SK-N-SH (cell line): ENCODE results near the gene ALPG. TPM values are rescaled to one million over a fixed set of nuclear protein-coding genes. Genes with fewer than 3 reads are reported as not detected.

Experiments
- CTCF ChIA-PET: fragments of 300-600, 350-600 bp; formaldehyde crosslinking; extraction: SDS; loops from one replicate; lab custom pipeline; 2021; lab: Yijun Ruan, JAX
- POLR2A ChIA-PET: fragments of 350-600 bp; sonication (Branson Sonifier 250); formaldehyde crosslinking; extraction: SDS; loops from one replicate; lab custom pipeline; 2020; ENCODE audit warnings: antibody characterized with exemption, inconsistent platforms; lab: Yijun Ruan, JAX
- DNase-seq: peaks from one replicate; pipeline ENCODE4 v3.0.0; 2012
- H2AFZ ChIP-seq: fragments of 200-600 bp; sonication (generic); 2 replicates; pipeline ENCODE4 v1.8.1; 2016; ENCODE audit warnings: antibody characterized with exemption, mild to moderate bottlenecking, low read depth
- H3F3A ChIP-seq: fragments of 200-600 bp; sonication (generic); replicated peaks from 2 replicates; pipeline ENCODE3; 2016; ENCODE audit warnings: antibody characterized with exemption, mild to moderate bottlenecking; ENCODE audit not compliant: insufficient read depth
- H3K27ac ChIP-seq, 2 experiments: fragments of 200-500 bp in 1 of 2; fragments of 200-600 bp in 1 of 2; sonication (Bioruptor generic) in 1 of 2; sonication (generic), shearing (Covaris generic) in 1 of 2; 2 replicates each; pipeline versions ENCODE4 v1.5.1 to v1.6.1; 2014 to 2016; ENCODE audit warnings: low read depth in 2 of 2, inconsistent platforms in 1 of 2, low read length in 1 of 2, mild to moderate bottlenecking in 1 of 2, mixed read lengths in 1 of 2
- H3K27me3 ChIP-seq: fragments of 200-600 bp; sonication (generic), shearing (Covaris generic); 2 replicates; pipeline ENCODE4 v1.6.1; 2016; ENCODE audit warnings: mixed run types; ENCODE audit not compliant: insufficient read depth
- H3K36me3 ChIP-seq, 2 experiments: fragments of 200-500 bp in 1 of 2; fragments of 200-600 bp in 1 of 2; sonication (Bioruptor generic) in 1 of 2; sonication (generic) in 1 of 2; replicated peaks in 1 of 2; 2 replicates each; pipeline versions ENCODE3 to v1.5.1; 2014 to 2016; ENCODE audit warnings: low read length in 1 of 2, mild to moderate bottlenecking in 1 of 2; ENCODE audit not compliant: insufficient read depth in 2 of 2, control insufficient read depth in 1 of 2
- H3K4me1 ChIP-seq, 2 experiments: fragments of 200-500 bp in 1 of 2; fragments of 200-600 bp in 1 of 2; sonication (Bioruptor generic) in 1 of 2; sonication (generic), shearing (Covaris generic) in 1 of 2; 2 replicates each; pipeline versions ENCODE4 v1.5.1 to v1.6.1; 2014 to 2016; ENCODE audit warnings: low read depth in 1 of 2, low read length in 1 of 2, mixed run types in 1 of 2; ENCODE audit not compliant: insufficient read depth in 2 of 2, control insufficient read depth in 1 of 2
- H3K4me2 ChIP-seq: fragments of 200-600 bp; sonication (generic), shearing (Covaris generic); 2 replicates; pipeline ENCODE4 v1.6.1; 2017; ENCODE audit warnings: mixed run types
- H3K4me3 ChIP-seq, 2 experiments: fragments of 200-500 bp in 1 of 2; fragments of 200-600 bp in 1 of 2; sonication (Bioruptor generic) in 1 of 2; sonication (generic), shearing (Covaris generic) in 1 of 2; 2 replicates each; pipeline versions ENCODE4 v1.5.1 to v1.8.1; 2014 to 2016; ENCODE audit warnings: low read depth in 2 of 2, inconsistent platforms in 1 of 2, low read length in 1 of 2, mild to moderate bottlenecking in 1 of 2, mixed read lengths in 1 of 2, moderate library complexity in 1 of 2
- H3K79me2 ChIP-seq: fragments of 200-600 bp; sonication (generic); 2 replicates; pipeline ENCODE4 v1.8.1; 2017; ENCODE audit warnings: mild to moderate bottlenecking; ENCODE audit not compliant: insufficient read depth
- H3K9ac ChIP-seq: fragments of 200-600 bp; sonication (generic); 2 replicates; pipeline ENCODE4 v1.6.1; 2017; ENCODE audit warnings: mixed run types
- H3K9me2 ChIP-seq: fragments of 200-600 bp; sonication (generic); 2 replicates; pipeline ENCODE4 v1.6.1; 2017; ENCODE audit warnings: mixed run types
- H3K9me3 ChIP-seq: fragments of 200-600 bp; sonication (generic); 2 replicates; pipeline ENCODE4 v1.6.1; 2017; ENCODE audit warnings: mixed run types, mild to moderate bottlenecking, moderate library complexity
- H4K20me1 ChIP-seq: fragments of 200-600 bp; sonication (generic); 2 replicates; pipeline ENCODE4 v1.6.1; 2017; ENCODE audit warnings: mild to moderate bottlenecking, mixed run types; ENCODE audit not compliant: insufficient read depth
- FOXJ3 ChIP-seq: sonication (generic); formaldehyde crosslinking; IDR thresholded peaks from 2 replicates; pipeline ENCODE4 v1.5.1; 2020; ENCODE audit warnings: mild to moderate bottlenecking, missing genetic modification reagents
- JUND ChIP-seq: IDR thresholded peaks from 2 replicates; pipeline ENCODE4 v1.4.0; 2012
- NRF1 ChIP-seq: IDR thresholded peaks from 2 replicates; pipeline ENCODE4 v1.6.1; 2012; ENCODE audit warnings: low read depth, mild to moderate bottlenecking, low read length
- REST ChIP-seq: IDR thresholded peaks from 2 replicates; pipeline ENCODE4 v1.6.1; 2012; ENCODE audit warnings: mild to moderate bottlenecking, low read depth, low read length, moderate library complexity
- USF2 ChIP-seq: fragments of 150-350 bp; IDR thresholded peaks from 2 replicates; pipeline ENCODE4 v1.6.1; 2017; ENCODE audit warnings: antibody characterized with exemption, low read length, low read depth, borderline replicate concordance
- WGBS: methylation state at CpG from one replicate; pipeline ENCODE4 v1.1.6; 2017; ENCODE audit warnings: low lambda C conversion rate; 5-methylcytosine and 5-hydroxymethylcytosine counted together
- polyA plus RNA-seq, 3 experiments: library from polyadenylated mRNA; depleted of rRNA; stranded (reverse); fragments of >200 nt; gene quantifications; 2 replicates each; pipeline ENCODE4 v1.2.3, GENCODE V29; 2012

ALPG gene
- polyA plus RNA-seq, 1 of the 3 experiments (the other 2 are of a cell fraction): not detected

GRCh38 chr2:232398293-232399034, 8.2 kb upstream of the ALPG start:
- no peak overlapping the region for H2AFZ ChIP-seq
- H3K79me2 ChIP-seq: no peaks in the 10 kb centered on the region

More at GRCh38 chr2:232398293-232399034, 8.2 kb upstream of the ALPG start:
- Histone ChIP-seq H3K4me1 (no peaks in the 10 kb centered on the region), H3K9ac (no peak overlapping the region), H4K20me1 (no peaks in the 10 kb centered on the region), H3K9me3 (no peaks in the 10 kb centered on the region), H3K36me3 (no peaks in the 10 kb centered on the region), H3K9me2 (no peaks in the 10 kb centered on the region), H3F3A (no peaks in the 10 kb centered on the region), H3K4me3 (no peak overlapping the region), H3K27ac (no peak overlapping the region), H3K4me2 (no peak overlapping the region), H3K27me3 (peaks cover 18% of the 10 kb centered on the region; the same call in 1 of the 2 replicates)
- no peak for TF ChIP-seq USF2
- no peak for TF ChIP-seq JUND
- TF ChIP-seq FOXJ3: no peak
- TF ChIP-seq NRF1: no peak
- no peak for TF ChIP-seq REST
- POLR2A ChIA-PET: no interaction called here
- 60% methylated on average over 5 of the region's 5 CpGs for WGBS
- CTCF ChIA-PET: interaction anchor here (1.3 to 1.7 kb wide), 2 partner anchors 493 to 498 kb away, joined by 3 to 4 read pairs; no protein-coding TSS in a partner anchor
- no peak for DNase-seq
